Thyroid gland (tissue), 4 donors: Measurements from ENCODE around the gene GJA9.

Source experiments
- POLR2A ChIP-seq, 2 donors: fragments of 450-650 bp; IDR thresholded peaks; one replicate each; pipeline ENCODE4 v1.6.1; 2017; ENCODE audit warnings: antibody characterized with exemption in 2 of 2, mild to moderate bottlenecking in 2 of 2, moderate library complexity in 1 of 2
- TF ChIP-seq, protein P1 (sequence below), 6 experiments: fragments of 200-600 bp in 3 of 6; fragments of 450-650 bp in 3 of 6; sonication (generic) in 3 of 6; IDR thresholded peaks; one replicate each; pipeline ENCODE4 v1.5.1; 2016 to 2019; ENCODE audit warnings: antibody characterized with exemption in 6 of 6, mild to moderate bottlenecking in 2 of 6, inconsistent platforms in 1 of 6, moderate library complexity in 1 of 6

DNA sequence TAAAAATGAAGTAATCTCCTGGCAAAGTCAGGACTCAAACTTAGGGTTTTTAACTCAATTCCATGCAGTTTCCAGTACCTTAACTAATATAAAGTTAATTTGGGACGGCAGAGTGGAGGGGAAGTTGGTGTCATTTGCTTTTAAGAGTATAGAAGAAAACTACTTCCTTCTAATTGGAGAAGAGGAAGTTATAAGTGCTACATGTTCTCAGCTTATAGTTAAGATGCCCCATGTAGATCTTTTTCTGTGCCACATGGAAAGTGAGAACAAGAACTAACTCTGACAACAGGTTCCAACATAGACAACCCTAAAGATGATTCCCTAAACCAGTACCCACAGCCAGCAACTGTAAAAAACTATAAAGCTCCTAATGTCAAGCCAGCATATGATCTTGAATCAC is 33.3 kb downstream of the GJA9 start:
- TF ChIP-seq, protein P1, sequence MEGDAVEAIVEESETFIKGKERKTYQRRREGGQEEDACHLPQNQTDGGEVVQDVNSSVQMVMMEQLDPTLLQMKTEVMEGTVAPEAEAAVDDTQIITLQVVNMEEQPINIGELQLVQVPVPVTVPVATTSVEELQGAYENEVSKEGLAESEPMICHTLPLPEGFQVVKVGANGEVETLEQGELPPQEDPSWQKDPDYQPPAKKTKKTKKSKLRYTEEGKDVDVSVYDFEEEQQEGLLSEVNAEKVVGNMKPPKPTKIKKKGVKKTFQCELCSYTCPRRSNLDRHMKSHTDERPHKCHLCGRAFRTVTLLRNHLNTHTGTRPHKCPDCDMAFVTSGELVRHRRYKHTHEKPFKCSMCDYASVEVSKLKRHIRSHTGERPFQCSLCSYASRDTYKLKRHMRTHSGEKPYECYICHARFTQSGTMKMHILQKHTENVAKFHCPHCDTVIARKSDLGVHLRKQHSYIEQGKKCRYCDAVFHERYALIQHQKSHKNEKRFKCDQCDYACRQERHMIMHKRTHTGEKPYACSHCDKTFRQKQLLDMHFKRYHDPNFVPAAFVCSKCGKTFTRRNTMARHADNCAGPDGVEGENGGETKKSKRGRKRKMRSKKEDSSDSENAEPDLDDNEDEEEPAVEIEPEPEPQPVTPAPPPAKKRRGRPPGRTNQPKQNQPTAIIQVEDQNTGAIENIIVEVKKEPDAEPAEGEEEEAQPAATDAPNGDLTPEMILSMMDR (IDR thresholded peaks at IDR 0.05) = no peak
- TF ChIP-seq POLR2A (IDR thresholded peaks at IDR 0.05) = no peak
